GM04504 (cell line): ENCODE results near the gene SPATA12.

Experiments used
- DNase-seq: peaks from one replicate; pipeline ENCODE4 v3.0.0-alpha.2; 2012; ENCODE audit warnings: low read depth

Gene SPATA12

DNA sequence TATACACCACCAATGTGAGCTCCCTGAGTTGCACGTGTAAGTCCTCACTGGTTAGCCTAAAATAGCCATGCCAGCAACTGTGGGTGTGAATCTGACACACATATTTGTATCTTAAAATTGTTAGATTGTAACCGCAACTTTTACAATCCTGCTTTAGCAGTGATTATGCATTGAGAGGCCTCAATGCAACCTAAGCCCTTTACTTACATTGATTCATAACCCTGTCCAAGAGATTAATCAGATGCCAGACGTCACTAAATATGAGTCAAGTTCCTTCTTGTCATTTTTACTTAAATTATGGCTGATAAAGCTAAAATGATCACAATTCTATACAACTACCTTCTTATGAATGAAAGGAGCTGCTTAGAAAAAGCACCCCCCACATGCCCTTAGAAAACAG, 57.8 kb downstream of the SPATA12 start:
- DNase-seq, result no peak

- no peak for DNase-seq
These were observed 59.6 kb downstream of the SPATA12 start for GRCh38 chr3:57120040-57120439.

GRCh38 chr3:57120451-57121174, 60.1 kb downstream of the SPATA12 start:
- DNase-seq, result no peak
